ENCODE data around the gene SKIC2.
"Not testable (repeated sequence)": the region's sequence is repeated elsewhere in the genome, so short reads cannot be mapped to it uniquely, and the experiment has no call there.

The SKIC2 gene

DNA sequence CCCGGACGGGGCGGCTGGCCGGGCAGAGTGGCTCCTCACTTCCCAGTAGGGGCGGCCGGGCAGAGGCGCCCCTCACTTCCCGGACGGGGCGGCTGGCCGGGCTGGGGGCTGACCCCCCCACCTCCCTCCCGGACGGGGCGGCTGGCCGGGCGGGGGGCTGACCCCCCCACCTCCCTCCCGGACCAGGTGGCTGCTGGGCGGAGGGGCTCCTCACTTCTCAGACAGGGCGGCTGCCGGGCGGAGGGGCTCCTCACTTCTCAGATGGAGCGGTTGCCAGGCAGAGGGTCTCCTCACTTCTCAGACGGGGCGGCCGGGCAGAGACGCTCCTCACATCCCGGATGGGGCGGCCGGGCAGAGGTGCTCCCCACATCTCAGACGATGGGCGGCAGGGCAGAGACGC lies 26.8 kb upstream of the SKIC2 start:
- H3K9me3 Mint-ChIP-seq; H3K36me3 Mint-ChIP-seq (ENCODE audit: low read depth); H3K27me3 Mint-ChIP-seq (ENCODE audit: low read depth); H3K27ac Mint-ChIP-seq; H3K4me1 Mint-ChIP-seq (ENCODE audit: low read depth); H3K4me3 Mint-ChIP-seq: not testable (repeated sequence)

DNA sequence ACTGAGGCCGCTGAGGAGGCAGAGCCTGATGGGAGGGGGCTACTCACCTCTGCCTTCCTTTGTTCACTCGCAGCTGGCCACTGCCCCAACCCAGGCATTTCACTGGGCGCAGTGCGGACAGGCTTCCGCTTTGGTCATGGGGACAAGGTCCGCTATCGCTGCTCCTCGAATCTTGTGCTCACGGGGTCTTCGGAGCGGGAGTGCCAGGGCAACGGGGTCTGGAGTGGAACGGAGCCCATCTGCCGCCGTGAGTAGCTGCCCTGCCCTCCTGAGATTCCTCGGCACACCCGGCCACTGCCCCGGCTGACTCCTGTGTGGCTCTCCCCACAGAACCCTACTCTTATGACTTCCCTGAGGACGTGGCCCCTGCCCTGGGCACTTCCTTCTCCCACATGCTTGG lies 25.4 kb upstream of the SKIC2 start:
- Mint-ChIP-seq H3K9me3 (no peaks in the 10 kb centered on the region), H3K36me3 (ENCODE audit: low read depth) (no peaks in the 10 kb centered on the region), H3K27ac (no peak overlapping the region), H3K4me1 (ENCODE audit: low read depth) (no peaks in the 10 kb centered on the region), H3K4me3 (no peak overlapping the region), H3K27me3 (ENCODE audit: low read depth) (peaks cover 3% of the 10 kb centered on the region)

DNA sequence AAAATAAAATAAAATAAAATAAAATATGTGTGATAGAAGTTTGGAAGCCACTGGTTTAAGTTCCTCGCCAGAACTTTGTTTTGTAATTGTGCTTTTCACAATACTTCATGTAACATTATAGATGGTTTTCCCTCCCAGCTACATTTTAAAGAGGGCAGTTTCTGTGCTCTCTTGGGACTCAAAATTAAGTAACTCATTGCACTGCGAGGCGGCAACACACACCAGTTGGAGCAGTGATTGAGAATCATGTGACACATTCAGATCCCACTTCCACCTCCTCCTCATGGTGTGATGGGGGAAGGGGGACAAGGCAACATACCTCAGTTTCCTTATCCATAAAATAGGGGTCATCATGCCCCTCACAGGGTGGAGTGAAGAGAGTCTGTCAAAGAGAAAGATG lies 24.0 kb upstream of the SKIC2 start:
- no peaks in the 10 kb centered on the region for H3K9me3 Mint-ChIP-seq
- H3K4me3 Mint-ChIP-seq = no peak overlapping the region
- peaks cover 3% of the 10 kb centered on the region for H3K27me3 Mint-ChIP-seq (ENCODE audit: low read depth)
- H3K36me3 Mint-ChIP-seq (ENCODE audit: low read depth) = no peaks in the 10 kb centered on the region
- no peak overlapping the region for H3K27ac Mint-ChIP-seq
- H3K4me1 Mint-ChIP-seq (ENCODE audit: low read depth) = no peaks in the 10 kb centered on the region

DNA sequence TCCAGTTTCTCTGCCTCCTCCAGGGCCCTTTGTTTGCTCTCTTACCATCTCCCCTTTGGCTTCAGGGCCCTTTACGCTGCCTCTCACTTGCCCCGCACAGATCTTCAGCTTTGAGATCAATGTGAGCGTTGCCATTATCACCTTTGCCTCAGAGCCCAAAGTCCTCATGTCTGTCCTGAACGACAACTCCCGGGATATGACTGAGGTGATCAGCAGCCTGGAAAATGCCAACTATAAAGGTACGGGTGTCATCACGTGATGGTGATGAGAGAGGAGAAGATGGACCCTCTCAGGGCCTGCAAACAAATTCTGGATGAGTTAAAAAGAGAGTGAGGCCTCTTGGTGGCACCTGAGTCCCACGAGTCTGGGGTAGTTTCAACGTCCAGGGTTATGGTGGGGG lies 23.2 kb upstream of the SKIC2 start:
- Mint-ChIP-seq H3K4me1 (ENCODE audit: low read depth) (no peaks in the 10 kb centered on the region), H3K27ac (no peak overlapping the region), H3K9me3 (no peaks in the 10 kb centered on the region), H3K4me3 (no peak overlapping the region), H3K27me3 (ENCODE audit: low read depth) (peaks cover 3% of the 10 kb centered on the region), H3K36me3 (ENCODE audit: low read depth) (no peaks in the 10 kb centered on the region)

DNA sequence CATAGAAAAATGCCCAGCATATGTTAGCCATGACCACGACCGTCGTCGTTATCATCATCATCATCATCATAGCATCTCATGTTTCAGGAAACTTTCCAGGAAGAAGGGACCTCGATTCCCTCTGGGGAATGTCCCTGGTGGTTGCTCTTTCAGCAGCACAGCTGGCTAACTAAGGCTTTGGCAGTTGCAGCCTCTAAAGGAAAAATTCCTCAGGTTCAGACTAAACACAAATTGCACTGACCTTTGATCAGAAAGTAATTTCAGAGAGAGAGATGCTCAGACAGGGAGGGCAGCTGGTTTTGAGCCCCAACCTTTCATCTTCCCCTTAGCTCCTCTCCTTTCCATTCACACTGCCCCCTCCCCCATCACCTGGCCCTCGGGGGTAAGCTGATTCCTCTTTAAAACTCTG lies 18.7 kb upstream of the SKIC2 start:
- Mint-ChIP-seq H3K4me3 (no peak overlapping the region), H3K36me3 (ENCODE audit: low read depth) (no peaks in the 10 kb centered on the region), H3K4me1 (ENCODE audit: low read depth) (peaks cover under 1% of the 10 kb centered on the region), H3K27me3 (ENCODE audit: low read depth) (peaks cover 3% of the 10 kb centered on the region), H3K27ac (no peak overlapping the region), H3K9me3 (no peaks in the 10 kb centered on the region)

DNA sequence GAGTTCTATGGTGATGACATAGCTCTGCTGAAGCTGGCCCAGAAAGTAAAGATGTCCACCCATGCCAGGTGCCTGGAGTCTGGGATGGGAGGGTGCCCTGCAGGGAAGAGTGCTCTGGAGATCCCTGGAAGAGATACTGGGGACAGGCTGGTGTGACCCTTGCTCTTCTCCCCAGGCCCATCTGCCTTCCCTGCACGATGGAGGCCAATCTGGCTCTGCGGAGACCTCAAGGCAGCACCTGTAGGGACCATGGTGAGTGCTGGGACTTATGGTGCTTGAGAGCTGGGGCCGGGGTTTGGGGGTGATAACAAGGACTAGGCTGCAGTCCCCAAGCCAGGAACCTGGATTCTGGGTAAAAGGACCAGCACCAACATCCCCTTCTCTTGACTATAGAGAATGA lies 15.2 kb upstream of the SKIC2 start:
- H3K27ac Mint-ChIP-seq = no peak overlapping the region
- no peaks in the 10 kb centered on the region for H3K36me3 Mint-ChIP-seq (ENCODE audit: low read depth)
- H3K4me3 Mint-ChIP-seq = no peak overlapping the region
- peaks cover 7% of the 10 kb centered on the region for H3K4me1 Mint-ChIP-seq (ENCODE audit: low read depth)
- no peaks in the 10 kb centered on the region for H3K27me3 Mint-ChIP-seq (ENCODE audit: low read depth)
- H3K9me3 Mint-ChIP-seq = no peaks in the 10 kb centered on the region

DNA sequence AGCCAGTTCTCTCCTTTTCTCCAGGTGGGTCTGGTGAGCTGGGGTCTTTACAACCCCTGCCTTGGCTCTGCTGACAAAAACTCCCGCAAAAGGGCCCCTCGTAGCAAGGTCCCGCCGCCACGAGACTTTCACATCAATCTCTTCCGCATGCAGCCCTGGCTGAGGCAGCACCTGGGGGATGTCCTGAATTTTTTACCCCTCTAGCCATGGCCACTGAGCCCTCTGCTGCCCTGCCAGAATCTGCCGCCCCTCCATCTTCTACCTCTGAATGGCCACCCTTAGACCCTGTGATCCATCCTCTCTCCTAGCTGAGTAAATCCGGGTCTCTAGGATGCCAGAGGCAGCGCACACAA lies 13.8 kb upstream of the SKIC2 start:
- H3K9me3 Mint-ChIP-seq = no peaks in the 10 kb centered on the region
- peaks cover under 1% of the 10 kb centered on the region for H3K36me3 Mint-ChIP-seq (ENCODE audit: low read depth)
- no peak overlapping the region for H3K4me3 Mint-ChIP-seq
- H3K27me3 Mint-ChIP-seq (ENCODE audit: low read depth) = no peaks in the 10 kb centered on the region
- H3K4me1 Mint-ChIP-seq (ENCODE audit: low read depth) = peaks cover 7% of the 10 kb centered on the region
- no peak overlapping the region for H3K27ac Mint-ChIP-seq

DNA sequence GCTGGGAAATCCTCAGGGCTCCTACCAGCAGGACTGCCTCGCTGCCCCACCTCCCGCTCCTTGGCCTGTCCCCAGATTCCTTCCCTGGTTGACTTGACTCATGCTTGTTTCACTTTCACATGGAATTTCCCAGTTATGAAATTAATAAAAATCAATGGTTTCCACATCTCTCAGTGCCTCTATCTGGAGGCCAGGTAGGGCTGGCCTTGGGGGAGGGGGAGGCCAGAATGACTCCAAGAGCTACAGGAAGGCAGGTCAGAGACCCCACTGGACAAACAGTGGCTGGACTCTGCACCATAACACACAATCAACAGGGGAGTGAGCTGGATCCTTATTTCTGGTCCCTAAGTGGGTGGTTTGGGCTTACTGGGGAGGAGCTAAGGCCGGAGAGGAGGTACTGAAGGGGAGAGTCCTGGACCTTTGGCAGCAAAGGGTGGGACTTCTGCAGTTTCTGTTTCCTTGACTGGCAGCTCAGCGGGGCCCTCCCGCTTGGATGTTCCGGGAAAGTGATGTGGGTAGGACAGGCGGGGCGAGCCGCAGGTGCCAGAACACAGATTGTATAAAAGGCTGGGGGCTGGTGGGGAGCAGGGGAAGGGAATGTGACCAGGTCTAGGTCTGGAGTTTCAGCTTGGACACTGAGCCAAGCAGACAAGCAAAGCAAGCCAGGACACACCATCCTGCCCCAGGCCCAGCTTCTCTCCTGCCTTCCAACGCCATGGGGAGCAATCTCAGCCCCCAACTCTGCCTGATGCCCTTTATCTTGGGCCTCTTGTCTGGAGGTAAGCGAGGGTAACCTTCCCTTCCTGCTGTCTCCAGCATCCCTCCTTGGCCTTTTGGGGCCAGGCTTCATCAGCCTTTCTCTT lies 13.2 kb upstream of the SKIC2 start, which contains the start of gene CFB:
Gene CFB (plus strand): TSS at position 589 of the 863 bp plus-strand sequence. CDS start 127 bp downstream, at position 716.
- Mint-ChIP-seq H3K4me1 (ENCODE audit: low read depth) (peaks cover 7% of the 10 kb centered on the region), H3K36me3 (ENCODE audit: low read depth) (peaks cover 2% of the 10 kb centered on the region), H3K4me3 (no peak within 1 kb of the TSS), H3K27ac (no peak within 1 kb of the TSS), H3K27me3 (ENCODE audit: low read depth) (no peaks in the 10 kb centered on the region), H3K9me3 (no peaks in the 10 kb centered on the region)

DNA sequence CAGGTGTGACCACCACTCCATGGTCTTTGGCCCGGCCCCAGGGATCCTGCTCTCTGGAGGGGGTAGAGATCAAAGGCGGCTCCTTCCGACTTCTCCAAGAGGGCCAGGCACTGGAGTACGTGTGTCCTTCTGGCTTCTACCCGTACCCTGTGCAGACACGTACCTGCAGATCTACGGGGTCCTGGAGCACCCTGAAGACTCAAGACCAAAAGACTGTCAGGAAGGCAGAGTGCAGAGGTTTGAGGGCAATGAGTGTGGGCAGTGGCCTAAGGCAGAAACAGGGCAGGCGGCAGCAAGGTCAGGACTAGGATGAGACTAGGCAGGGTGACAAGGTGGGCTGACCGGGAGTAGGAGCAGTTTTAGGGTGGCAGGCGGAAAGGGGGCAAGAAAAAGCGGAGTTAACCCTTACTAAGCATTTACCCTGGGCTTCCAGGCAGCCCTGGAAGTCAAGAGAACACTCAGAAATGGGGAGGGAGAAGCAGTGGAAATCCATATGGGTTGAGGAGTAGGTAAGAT lies 12.5 kb upstream of the SKIC2 start:
- Mint-ChIP-seq H3K27ac (no peak overlapping the region), H3K9me3 (no peaks in the 10 kb centered on the region), H3K4me1 (ENCODE audit: low read depth) (peaks cover 7% of the 10 kb centered on the region), H3K36me3 (ENCODE audit: low read depth) (peaks cover 5% of the 10 kb centered on the region), H3K27me3 (ENCODE audit: low read depth) (no peaks in the 10 kb centered on the region), H3K4me3 (no peak overlapping the region)

DNA sequence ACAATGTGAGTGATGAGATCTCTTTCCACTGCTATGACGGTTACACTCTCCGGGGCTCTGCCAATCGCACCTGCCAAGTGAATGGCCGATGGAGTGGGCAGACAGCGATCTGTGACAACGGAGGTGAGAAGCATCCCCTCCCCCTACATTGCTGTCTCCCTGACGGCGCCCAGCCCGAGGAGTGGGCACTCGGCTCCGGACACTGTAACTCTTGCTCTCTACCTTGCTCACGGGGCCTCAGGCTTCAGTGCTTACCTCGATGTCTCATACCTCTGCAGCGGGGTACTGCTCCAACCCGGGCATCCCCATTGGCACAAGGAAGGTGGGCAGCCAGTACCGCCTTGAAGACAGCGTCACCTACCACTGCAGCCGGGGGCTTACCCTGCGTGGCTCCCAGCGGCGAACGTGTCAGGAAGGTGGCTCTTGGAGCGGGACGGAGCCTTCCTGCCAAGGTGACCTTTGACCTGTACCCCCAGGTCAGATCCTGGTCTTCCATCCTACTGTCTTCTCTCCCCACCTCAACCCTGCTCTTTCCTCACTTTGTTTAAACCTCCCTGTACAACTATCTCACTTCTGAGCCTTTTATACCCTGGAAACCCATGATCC lies 11.8 kb upstream of the SKIC2 start:
- H3K4me3 Mint-ChIP-seq = no peak overlapping the region
- H3K27ac Mint-ChIP-seq = no peak overlapping the region
- H3K27me3 Mint-ChIP-seq (ENCODE audit: low read depth) = no peaks in the 10 kb centered on the region
- no peaks in the 10 kb centered on the region for H3K9me3 Mint-ChIP-seq
- H3K4me1 Mint-ChIP-seq (ENCODE audit: low read depth) = peaks cover 7% of the 10 kb centered on the region
- H3K36me3 Mint-ChIP-seq (ENCODE audit: low read depth) = peaks cover 5% of the 10 kb centered on the region

DNA sequence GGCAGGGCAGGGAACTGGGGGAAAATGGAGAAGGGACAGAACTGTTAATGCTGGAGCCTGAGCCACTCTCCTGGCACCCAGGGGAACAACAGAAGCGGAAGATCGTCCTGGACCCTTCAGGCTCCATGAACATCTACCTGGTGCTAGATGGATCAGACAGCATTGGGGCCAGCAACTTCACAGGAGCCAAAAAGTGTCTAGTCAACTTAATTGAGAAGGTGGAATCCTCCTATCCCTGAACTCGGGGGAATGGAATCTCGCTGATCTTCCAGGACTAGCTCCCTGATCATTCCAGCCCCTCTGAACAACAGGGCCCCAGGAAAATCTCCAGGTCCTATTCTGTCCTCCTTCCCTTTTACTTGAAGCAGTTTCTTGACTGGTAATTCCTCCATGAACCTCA lies 11.1 kb upstream of the SKIC2 start:
- no peaks in the 10 kb centered on the region for H3K9me3 Mint-ChIP-seq
- H3K36me3 Mint-ChIP-seq (ENCODE audit: low read depth) = peaks cover 8% of the 10 kb centered on the region
- H3K27me3 Mint-ChIP-seq (ENCODE audit: low read depth) = no peaks in the 10 kb centered on the region
- no peak overlapping the region for H3K4me3 Mint-ChIP-seq
- peaks cover 7% of the 10 kb centered on the region for H3K4me1 Mint-ChIP-seq (ENCODE audit: low read depth)
- no peak overlapping the region for H3K27ac Mint-ChIP-seq

DNA sequence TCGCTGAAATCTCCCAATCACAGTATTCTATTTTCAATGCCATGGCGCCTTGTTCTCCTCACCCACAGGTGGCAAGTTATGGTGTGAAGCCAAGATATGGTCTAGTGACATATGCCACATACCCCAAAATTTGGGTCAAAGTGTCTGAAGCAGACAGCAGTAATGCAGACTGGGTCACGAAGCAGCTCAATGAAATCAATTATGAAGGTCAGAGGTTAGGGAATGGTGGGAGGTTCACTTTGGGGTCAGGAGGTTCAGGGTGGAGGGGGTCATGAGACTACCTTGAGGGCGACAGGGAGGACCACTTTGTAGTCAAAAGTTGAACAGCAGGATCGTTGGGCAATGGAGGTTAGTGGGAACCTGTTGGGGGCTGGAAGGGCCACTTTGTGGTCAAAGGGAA lies 10.7 kb upstream of the SKIC2 start:
- Mint-ChIP-seq H3K36me3 (ENCODE audit: low read depth) (peaks cover 12% of the 10 kb centered on the region), H3K27ac (no peak overlapping the region), H3K4me3 (no peak overlapping the region), H3K27me3 (ENCODE audit: low read depth) (no peaks in the 10 kb centered on the region), H3K9me3 (no peaks in the 10 kb centered on the region), H3K4me1 (ENCODE audit: low read depth) (peaks cover 7% of the 10 kb centered on the region)

DNA sequence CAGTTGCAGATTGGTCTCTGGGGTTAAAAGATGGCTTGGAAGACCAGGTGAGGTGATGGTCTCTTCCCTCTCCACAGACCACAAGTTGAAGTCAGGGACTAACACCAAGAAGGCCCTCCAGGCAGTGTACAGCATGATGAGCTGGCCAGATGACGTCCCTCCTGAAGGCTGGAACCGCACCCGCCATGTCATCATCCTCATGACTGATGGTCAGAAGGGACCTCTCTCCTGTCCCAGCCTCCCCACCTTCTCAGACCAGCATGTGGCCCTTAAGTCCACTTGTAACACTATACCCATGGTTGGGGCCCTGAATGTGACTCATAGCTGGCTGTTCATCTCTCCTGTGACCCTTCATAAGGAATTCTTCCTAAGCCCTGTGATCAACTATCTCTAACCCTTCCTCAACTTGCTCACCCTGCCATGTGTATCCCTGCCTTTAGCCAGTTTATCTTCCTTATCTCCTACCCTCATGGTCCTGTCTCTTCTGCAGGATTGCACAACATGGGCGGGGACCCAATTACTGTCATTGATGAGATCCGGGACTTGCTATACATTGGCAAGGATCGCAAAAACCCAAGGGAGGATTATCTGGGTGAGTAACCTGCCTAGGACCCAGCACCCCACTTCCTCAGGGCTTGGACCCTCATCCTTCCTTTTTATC lies 10.1 kb upstream of the SKIC2 start:
- H3K4me1 Mint-ChIP-seq (ENCODE audit: low read depth) = peaks cover 7% of the 10 kb centered on the region
- no peak overlapping the region for H3K4me3 Mint-ChIP-seq
- no peaks in the 10 kb centered on the region for H3K27me3 Mint-ChIP-seq (ENCODE audit: low read depth)
- H3K27ac Mint-ChIP-seq = no peak overlapping the region
- H3K9me3 Mint-ChIP-seq = no peaks in the 10 kb centered on the region
- H3K36me3 Mint-ChIP-seq (ENCODE audit: low read depth) = peaks cover 18% of the 10 kb centered on the region

DNA sequence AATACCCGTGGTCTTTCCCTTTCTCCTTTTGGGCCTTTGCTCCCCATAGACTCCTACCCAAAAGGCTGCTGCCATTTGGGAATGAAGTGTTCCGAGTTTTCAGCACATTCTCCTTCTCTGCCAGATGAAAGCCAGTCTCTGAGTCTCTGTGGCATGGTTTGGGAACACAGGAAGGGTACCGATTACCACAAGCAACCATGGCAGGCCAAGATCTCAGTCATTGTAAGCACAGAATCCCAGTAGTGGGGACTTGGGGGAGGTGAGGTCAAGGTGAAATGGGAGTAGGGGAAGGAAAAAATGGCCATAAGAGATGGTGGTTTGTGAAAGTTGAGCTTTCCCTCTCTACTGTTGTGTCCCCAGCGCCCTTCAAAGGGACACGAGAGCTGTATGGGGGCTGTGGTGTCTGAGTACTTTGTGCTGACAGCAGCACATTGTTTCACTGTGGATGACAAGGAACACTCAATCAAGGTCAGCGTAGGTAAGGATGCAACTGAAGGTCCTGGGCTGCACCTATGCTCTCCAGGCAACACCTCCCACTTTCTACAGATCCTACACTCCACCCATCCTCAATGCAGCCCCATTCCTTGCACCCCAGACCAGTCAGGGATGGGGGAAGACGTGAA lies 8.9 kb upstream of the SKIC2 start:
- no peak overlapping the region for H3K4me3 Mint-ChIP-seq
- no peak overlapping the region for H3K27ac Mint-ChIP-seq

More for the DNA sequence above, 8.9 kb upstream of the SKIC2 start:
- Mint-ChIP-seq H3K4me1 (ENCODE audit: low read depth) (peaks cover 7% of the 10 kb centered on the region), H3K36me3 (ENCODE audit: low read depth) (peaks cover 28% of the 10 kb centered on the region), H3K27me3 (ENCODE audit: low read depth) (no peaks in the 10 kb centered on the region), H3K9me3 (no peaks in the 10 kb centered on the region)
